Adipocyte (in vitro differentiated cells): ENCODE measurements around the gene S100A2.

ENCODE experiments used
- DNase-seq: peaks from one replicate; pipeline ENCODE4 v3.0.0-alpha.2; 2015; ENCODE audit warnings: low read depth
- H3K27me3 ChIP-seq: replicated peaks from 2 replicates; pipeline ENCODE4 v1.7.0; 2013; ENCODE audit warnings: mild to moderate bottlenecking, low read length, moderate library complexity; ENCODE audit not compliant: control insufficient read depth, insufficient read depth
- H3K36me3 ChIP-seq: 2 replicates; pipeline ENCODE4 v1.7.0; 2013; ENCODE audit warnings: low read length, mild to moderate bottlenecking, moderate library complexity; ENCODE audit not compliant: control insufficient read depth, insufficient read depth, severe bottlenecking
- H3K4me1 ChIP-seq: 2 replicates; pipeline ENCODE4 v1.7.0; 2013; ENCODE audit warnings: mild to moderate bottlenecking, low read length, moderate library complexity; ENCODE audit not compliant: control insufficient read depth, insufficient read depth
- H3K4me3 ChIP-seq: 2 replicates; pipeline ENCODE4 v1.7.0; 2013; ENCODE audit warnings: mild to moderate bottlenecking, low read length, moderate library complexity
- H3K9ac ChIP-seq: 2 replicates; pipeline ENCODE4 v1.7.0; 2013; ENCODE audit warnings: mild to moderate bottlenecking, low read length, moderate library complexity
- H3K9me3 ChIP-seq: 2 replicates; pipeline ENCODE4 v1.7.0; 2013; ENCODE audit warnings: mild to moderate bottlenecking, low read length, moderate library complexity; ENCODE audit not compliant: control insufficient read depth

S100A2 gene

DNA sequence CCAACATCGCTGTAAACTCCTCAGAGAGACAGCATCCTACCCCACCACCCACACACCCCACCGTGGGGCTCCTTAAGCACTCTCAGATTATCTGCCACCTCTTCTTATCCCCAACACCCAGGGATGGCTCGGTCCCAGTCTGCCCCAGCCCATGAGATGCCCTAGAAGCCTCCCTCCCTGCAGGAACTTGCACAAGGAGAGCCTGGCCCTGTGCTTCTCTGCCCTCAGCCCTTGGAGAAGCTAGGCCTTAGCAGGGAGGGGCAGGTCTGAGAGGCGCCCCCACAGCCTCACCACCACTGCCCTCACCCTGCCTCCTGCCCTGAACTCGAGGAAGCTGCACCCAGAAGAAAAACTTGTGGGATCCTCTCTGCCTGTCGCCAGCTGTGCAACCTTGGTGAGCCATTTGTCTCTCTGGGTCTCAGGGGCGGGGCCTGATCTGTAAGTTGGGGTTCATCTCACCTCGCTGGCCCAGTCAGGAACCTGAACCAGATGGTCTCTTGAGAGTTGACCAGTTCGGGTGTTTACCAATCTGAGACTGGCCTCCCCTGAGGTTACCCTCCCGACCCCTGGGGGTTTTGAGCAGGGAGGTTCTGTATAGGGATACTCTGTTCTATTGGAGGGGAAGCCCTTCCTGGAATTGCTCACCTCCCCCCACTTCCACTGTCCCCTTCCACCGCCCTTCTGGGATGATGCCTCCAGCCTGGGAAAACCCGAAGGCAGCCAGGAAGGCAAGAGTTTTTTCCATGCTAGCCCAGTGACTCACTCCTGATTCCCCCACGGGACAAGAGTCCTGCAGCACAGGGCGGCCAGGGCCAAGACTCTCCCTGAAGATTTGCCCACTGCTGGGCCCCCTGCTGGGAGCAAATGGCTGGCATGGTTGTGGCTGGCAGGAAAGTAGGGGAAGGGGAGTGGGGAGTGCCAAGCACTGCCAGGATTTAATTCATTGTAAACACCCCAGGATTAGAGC lies 16.6 kb downstream of the S100A2 start, which contains the start of gene S100A3:
Gene S100A3, minus strand, starts transcription at position 537 of the 967 bp plus-strand sequence. CDS start 773 bp downstream, outside the sequence.
- Histone ChIP-seq H3K9ac (peak within 1 kb of the TSS; percentile 98), H3K4me3 (peak within 1 kb of the TSS; percentile 91), H3K36me3 (peaks cover 11% of the 10 kb centered on the region), H3K27me3 (no peaks in the 10 kb centered on the region), H3K4me1 (peaks cover 67% of the 10 kb centered on the region), H3K9me3 (no peaks in the 10 kb centered on the region)
- peak; percentile 90 for DNase-seq

DNA sequence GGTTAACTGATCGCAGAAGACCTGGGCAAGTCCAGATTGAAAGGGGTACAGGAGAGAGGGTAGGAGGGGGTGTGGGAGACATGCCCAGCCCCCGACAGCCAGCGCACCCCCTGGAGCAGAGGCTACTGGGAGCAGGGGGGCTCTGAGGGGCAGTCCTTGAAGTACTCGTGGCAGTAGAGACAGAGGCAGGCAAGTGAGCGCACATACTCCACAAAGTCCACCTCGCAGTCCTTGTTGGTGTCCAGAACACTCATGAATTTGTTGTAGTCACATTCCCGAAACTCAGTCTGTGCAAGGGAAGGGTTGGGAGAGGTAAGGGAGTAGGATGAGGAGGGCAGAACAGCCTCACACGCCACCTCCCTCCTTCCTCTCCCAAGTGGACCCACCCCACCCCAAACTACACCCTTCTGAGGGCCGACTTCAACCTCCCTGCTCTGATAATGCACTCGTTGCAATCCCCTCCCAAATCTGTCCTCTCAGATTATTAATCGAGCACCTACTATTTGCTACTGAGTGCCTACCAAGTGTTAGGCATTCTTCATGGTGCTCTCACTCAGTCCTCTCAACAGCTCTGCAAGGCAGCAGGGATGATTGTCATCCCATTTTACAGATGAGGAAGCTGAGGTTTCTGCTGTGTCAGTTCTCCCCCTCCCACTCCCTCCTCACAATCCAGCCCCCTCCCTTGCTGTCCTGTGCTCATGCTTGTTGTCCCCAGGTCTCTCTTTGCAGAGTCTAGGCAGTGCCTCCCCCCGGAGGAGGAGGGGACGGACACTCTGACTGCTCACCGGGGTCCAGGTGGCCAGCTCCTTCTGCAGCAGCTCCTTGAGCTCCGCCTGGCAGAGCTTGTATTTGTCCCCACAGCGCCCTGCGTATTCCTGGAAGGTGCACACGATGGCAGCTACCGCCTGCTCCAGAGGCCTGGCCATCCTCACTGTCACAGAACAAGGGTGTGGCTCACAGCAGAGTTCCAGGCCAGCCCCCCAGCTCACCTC lies 17.8 kb downstream of the S100A2 start:
- no peak for DNase-seq
- Histone ChIP-seq H3K4me3 (peak overlapping the region; percentile 91), H3K4me1 (peaks cover 70% of the 10 kb centered on the region), H3K9me3 (no peaks in the 10 kb centered on the region), H3K36me3 (peaks cover 23% of the 10 kb centered on the region), H3K9ac (peak overlapping the region; percentile 98), H3K27me3 (no peaks in the 10 kb centered on the region)

DNA sequence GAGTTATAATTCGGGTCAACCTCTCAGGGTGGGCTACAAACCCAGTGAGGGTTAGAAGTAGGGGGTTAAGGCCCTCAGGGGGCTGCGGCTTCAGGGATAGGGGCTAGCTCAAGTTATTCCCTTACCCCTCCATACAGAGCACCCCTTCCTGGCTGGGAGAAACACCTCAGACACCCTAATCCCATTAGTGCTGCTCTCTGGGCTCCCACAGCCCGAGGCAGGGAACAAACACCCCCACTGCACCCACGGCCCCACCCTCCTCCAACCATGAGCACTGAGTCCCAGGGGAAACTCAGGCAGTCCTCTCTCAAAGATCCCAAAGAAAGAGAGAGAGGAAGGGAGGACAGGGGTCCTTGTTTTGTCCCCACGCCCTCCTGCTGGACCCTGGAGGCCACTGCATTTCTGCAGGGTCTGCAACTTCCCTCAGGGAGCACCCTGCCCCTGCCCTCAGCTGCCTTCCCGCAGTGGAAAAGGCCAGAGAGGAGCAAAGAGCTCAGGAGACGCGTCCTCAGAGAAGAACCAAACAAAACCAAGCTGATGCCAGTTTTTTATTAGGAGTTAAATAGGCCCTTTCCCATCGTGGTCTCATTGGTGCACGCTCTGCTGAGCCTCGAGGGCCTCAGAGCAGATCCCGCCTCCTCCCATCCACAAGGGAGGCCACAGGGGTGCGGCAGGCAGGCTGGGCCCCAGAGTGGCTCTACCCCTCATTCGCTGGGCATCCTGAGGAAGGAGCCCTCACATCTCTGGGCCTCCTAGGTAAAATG lies 18.7 kb downstream of the S100A2 start:
- Histone ChIP-seq H3K9ac (peak overlapping the region; percentile 98), H3K27me3 (no peaks in the 10 kb centered on the region), H3K36me3 (peaks cover 23% of the 10 kb centered on the region), H3K9me3 (no peaks in the 10 kb centered on the region), H3K4me1 (peaks cover 78% of the 10 kb centered on the region), H3K4me3 (peak overlapping the region; percentile 91)
- DNase-seq: peak; percentile 47

DNA sequence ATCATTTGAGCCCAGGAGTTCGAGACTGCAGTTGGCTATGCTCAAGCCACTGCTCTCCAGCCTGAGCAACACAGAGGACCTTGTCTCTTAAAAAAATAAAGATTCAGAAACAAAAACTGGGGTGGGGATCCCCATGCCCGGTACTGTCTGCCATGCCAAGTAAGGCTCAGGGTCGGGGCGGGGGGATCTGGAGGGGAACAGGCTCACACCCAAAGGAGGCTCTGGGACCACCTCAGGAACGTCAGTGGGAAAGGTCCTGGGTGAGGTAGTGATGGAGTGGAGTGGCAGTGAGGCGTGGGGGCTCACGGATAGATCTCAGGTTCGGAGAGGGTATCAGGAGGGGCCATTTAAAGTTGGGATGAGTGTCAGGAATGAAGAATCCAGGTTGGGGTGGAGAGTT lies 19.3 kb downstream of the S100A2 start:
- peak overlapping the region; percentile 91 for H3K4me3 ChIP-seq
- H3K27me3 ChIP-seq: no peaks in the 10 kb centered on the region
- peaks cover 82% of the 10 kb centered on the region for H3K4me1 ChIP-seq

DNA sequence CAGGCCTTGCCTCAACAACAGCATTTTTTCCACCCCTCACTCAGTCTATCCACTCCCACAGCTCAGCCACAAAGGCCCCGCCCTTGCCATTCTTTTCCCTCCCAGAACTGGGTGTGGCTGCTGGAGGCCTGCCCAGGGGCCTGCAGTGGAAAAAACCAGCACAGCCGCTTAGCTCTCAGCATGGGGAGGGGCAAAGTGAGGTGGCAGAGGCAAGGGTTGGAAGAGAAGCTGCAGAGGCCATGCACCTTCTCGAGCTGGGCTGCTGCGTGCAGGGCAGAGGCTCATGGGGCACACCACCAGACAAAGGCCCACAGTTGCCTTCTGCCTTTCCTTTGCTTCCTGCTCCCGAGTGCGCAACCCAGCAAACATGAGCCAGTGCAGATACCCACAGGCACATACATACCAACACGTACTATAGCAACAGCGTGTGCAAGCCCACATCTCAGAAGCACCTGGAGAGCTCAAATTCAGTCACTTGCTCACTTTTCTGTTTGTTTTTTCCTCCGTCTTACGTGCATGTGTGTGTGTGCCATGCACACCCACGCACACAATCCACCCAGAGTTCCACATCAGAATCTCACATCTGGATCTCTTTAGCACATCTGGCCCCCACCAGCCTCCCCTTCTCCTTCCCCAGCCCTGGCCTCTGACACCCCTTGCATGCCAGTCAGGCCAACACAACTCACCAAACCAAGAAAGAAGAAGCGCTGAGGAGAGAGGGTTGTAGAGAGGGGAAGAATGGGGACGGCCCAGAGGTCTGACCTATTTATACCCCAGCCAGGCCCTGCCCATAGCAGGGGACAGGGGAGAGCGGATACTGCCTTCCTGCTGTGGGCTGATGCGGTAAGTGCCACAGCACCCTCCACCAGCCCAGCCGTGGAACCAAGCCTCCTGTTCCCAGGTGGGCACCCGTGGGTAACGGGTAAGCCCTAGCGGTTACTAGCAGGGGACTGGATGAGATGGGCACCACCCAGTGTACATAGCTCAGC lies 20.3 kb downstream of the S100A2 start, which contains the start of gene S100A4:
Gene S100A4, minus strand, starts transcription at position 740 of the 989 bp plus-strand sequence. CDS start 1,012 bp downstream, outside the sequence.
- Histone ChIP-seq H3K4me3 (peak within 1 kb of the TSS; percentile 91), H3K4me1 (peaks cover 89% of the 10 kb centered on the region)

More for the DNA sequence above, 19.3 kb downstream of the S100A2 start:
- no peak for DNase-seq
- peaks cover 23% of the 10 kb centered on the region for H3K36me3 ChIP-seq
- no peaks in the 10 kb centered on the region for H3K9me3 ChIP-seq
- peak overlapping the region; percentile 98 for H3K9ac ChIP-seq

DNA sequence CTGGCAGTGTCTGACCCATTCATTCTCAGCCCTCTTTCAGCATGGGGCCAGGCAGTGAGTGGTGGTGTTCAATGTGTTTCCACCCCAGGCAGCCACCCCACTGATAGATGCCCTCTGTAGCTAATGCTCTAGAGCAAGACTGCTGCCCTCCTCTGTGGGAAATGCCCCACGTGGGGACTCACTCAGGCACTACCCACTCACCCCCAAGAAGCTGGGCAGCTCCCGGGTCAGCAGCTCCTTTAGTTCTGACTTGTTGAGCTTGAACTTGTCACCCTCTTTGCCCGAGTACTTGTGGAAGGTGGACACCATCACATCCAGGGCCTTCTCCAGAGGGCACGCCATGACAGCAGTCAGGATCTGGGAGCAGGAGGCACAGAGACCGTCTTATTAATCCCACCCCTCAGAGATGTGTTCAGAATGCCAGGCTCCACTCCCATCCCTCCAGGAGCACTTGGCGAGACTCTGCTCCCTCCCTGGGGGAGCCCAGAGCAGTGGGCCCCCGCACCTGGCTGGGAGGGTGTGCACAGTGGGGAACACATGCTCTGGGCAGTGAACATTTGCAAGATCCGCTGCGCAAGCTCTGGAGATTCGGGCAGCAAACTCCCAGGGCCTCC lies 21.1 kb downstream of the S100A2 start:
- H3K9ac ChIP-seq: peak overlapping the region; percentile 98
- H3K4me1 ChIP-seq: peaks cover 83% of the 10 kb centered on the region
- H3K4me3 ChIP-seq: peak overlapping the region; percentile 91

More for the DNA sequence above, 20.3 kb downstream of the S100A2 start, which contains the start of gene S100A4:
- H3K9me3 ChIP-seq: no peaks in the 10 kb centered on the region
- peak; percentile 99 for DNase-seq
- H3K36me3 ChIP-seq: peaks cover 19% of the 10 kb centered on the region
- H3K9ac ChIP-seq: peak within 1 kb of the TSS; percentile 98
- H3K27me3 ChIP-seq: no peaks in the 10 kb centered on the region

DNA sequence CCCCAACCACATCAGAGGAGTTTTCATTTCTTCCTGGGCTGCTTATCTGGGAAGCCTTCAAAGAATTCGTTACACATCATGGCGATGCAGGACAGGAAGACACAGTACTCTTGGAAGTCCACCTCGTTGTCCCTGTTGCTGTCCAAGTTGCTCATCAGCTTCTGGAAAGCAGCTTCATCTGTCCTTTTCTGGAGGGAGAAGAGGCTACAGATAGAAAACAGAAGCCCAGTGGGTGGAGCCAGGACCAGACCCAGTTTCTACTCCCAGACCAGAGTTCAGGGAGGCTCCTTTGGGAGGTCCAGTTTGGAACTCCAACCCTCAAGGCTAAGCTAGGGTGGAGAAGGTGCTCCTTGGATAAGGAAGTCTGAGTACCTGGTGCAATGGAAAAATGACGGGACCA lies 21.9 kb downstream of the S100A2 start:
- Histone ChIP-seq H3K9me3 (no peaks in the 10 kb centered on the region), H3K4me3 (peak overlapping the region; percentile 91), H3K36me3 (peaks cover 19% of the 10 kb centered on the region), H3K4me1 (peaks cover 76% of the 10 kb centered on the region), H3K27me3 (no peaks in the 10 kb centered on the region), H3K9ac (peak overlapping the region; percentile 98)
- DNase-seq: peak; percentile 20

More for the DNA sequence above, 21.1 kb downstream of the S100A2 start:
- H3K36me3 ChIP-seq: peaks cover 19% of the 10 kb centered on the region
- no peaks in the 10 kb centered on the region for H3K9me3 ChIP-seq
- DNase-seq: no peak
- H3K27me3 ChIP-seq: no peaks in the 10 kb centered on the region

DNA sequence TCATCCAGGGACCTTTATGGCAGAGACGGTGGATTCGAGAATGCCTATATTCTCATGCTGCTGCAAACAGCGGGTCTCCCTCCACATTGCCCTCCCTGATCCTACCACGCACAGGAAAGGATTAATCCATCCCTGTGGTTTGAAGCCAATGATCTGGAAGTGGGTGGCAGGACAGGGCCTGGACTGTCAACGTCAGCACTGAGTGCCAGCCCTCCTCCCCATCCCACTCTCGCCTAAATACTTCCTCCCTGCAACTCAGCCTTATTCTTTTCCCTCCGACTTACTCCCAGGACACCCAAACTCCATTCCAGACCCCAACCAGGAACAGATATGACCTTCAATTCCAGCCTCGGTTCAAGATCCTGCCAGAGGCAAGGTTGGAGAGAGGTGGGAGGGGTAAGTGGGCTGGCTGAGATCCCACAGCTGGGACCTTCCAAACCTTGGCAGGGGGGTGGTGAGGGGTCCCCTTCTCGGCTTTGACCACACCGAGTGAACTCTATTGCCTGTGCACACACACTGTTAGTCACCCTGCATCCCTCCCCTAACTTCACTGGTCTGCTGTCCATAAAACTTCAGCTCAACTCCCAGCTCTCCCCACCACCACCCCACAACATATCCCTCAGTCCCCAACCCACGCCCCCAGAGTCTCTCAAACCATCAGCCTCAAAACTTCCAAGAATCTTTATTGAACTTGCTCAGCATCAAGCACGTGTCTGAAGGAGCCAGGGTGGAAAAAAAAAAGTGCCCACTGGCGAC lies 22.5 kb downstream of the S100A2 start:
- Histone ChIP-seq H3K4me3 (peak overlapping the region; percentile 91), H3K9ac (peak overlapping the region; percentile 98), H3K4me1 (peaks cover 70% of the 10 kb centered on the region), H3K9me3 (no peaks in the 10 kb centered on the region), H3K36me3 (peaks cover 19% of the 10 kb centered on the region), H3K27me3 (no peaks in the 10 kb centered on the region)
- DNase-seq: peak; percentile 37
